ENCODE measurements around the gene MINDY2. TPM values are rescaled to one million over a fixed set of nuclear protein-coding genes. Genes with fewer than 3 reads are reported as not detected.

MINDY2 gene
- total RNA-seq, 1 donor from 2014 or later: 15.5 TPM

- Histone ChIP-seq H3K27ac (peak within 1 kb of the TSS; percentile 96), H3K36me3 (no peaks in the 10 kb centered on the region), H3K9me3 (no peaks in the 10 kb centered on the region), H3K4me3 (peak within 1 kb of the TSS; percentile 89 to 94), H3K4me1 (peaks cover 26% of the 10 kb centered on the region), H3K27me3 (no peaks in the 10 kb centered on the region)
- intact Hi-C loops (cut with DNase I): no loop called here
- TF ChIP-seq POLR2AphosphoS5 (IDR thresholded peaks at IDR 0.05; ENCODE audit: insufficient read depth in 1 of 2, low read depth in 1 of 2): peak; percentile 87 to 92
- TF ChIP-seq, protein P1, sequence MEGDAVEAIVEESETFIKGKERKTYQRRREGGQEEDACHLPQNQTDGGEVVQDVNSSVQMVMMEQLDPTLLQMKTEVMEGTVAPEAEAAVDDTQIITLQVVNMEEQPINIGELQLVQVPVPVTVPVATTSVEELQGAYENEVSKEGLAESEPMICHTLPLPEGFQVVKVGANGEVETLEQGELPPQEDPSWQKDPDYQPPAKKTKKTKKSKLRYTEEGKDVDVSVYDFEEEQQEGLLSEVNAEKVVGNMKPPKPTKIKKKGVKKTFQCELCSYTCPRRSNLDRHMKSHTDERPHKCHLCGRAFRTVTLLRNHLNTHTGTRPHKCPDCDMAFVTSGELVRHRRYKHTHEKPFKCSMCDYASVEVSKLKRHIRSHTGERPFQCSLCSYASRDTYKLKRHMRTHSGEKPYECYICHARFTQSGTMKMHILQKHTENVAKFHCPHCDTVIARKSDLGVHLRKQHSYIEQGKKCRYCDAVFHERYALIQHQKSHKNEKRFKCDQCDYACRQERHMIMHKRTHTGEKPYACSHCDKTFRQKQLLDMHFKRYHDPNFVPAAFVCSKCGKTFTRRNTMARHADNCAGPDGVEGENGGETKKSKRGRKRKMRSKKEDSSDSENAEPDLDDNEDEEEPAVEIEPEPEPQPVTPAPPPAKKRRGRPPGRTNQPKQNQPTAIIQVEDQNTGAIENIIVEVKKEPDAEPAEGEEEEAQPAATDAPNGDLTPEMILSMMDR (IDR thresholded peaks at IDR 0.05): no peak
- TF ChIP-seq POLR2A (IDR thresholded peaks at IDR 0.05): peak; percentile 66 to 90
- peak; percentile 99 to 100 for DNase-seq (ENCODE audit: extremely low spot score in 2 of 2)
Measured at GRCh38 chr15:58749532-58750337, 21.4 kb upstream of the MINDY2 start, which contains the start of gene ADAM10. Gene ADAM10 (minus strand): TSS chr15:58749707. CDS start chr15:58749534, 173 bp downstream.

DNA sequence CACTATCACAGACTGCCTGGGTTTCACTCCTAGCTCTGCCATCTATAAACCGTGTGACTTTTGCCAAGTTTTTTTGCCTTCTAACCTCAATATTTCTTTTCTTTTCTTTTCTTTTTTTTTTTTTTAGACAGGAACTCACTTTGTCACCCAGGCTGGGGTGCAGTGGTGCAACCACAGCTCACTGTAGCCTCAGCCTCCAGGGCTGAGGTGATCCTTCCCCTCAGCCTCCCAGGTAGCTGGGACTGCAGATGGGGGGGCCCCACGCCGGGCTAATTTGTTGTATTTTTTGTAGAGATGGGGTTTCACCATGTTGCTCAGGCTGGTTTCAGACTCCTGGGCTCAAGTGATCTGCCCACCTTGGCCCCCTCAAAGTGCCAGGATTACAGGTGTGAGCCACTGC is 18.4 kb upstream of the MINDY2 start:
- TF ChIP-seq POLR2A (IDR thresholded peaks at IDR 0.05) (no peak), POLR2AphosphoS5 (IDR thresholded peaks at IDR 0.05; ENCODE audit: insufficient read depth in 1 of 2, low read depth in 1 of 2) (no peak)
- TF ChIP-seq, protein P1 (IDR thresholded peaks at IDR 0.05): no peak
- DNase-seq (ENCODE audit: extremely low spot score in 2 of 2): no peak
- Histone ChIP-seq H3K4me1 (peaks cover 3% of the 10 kb centered on the region), H3K9me3 (no peaks in the 10 kb centered on the region), H3K27me3 (no peaks in the 10 kb centered on the region), H3K4me3 (no peak overlapping the region), H3K27ac (no peak overlapping the region), H3K36me3 (no peaks in the 10 kb centered on the region)
- intact Hi-C loops (cut with DNase I): no loop called here

- H3K9me3 ChIP-seq: no peaks in the 10 kb centered on the region
- H3K27ac ChIP-seq: no peak overlapping the region
- DNase-seq (ENCODE audit: extremely low spot score in 2 of 2): no peak
- intact Hi-C loops (cut with DNase I): no loop called here
- no peak overlapping the region for H3K4me3 ChIP-seq
- H3K36me3 ChIP-seq: no peaks in the 10 kb centered on the region
- TF ChIP-seq, protein P1 (IDR thresholded peaks at IDR 0.05): no peak
- peaks cover 6% of the 10 kb centered on the region for H3K4me1 ChIP-seq
- no peaks in the 10 kb centered on the region for H3K27me3 ChIP-seq
Measured at GRCh38 chr15:58755350-58755749, 15.8 kb upstream of the MINDY2 start.

- Histone ChIP-seq H3K36me3 (no peaks in the 10 kb centered on the region), H3K4me1 (peaks cover 6% of the 10 kb centered on the region), H3K27ac (no peak overlapping the region), H3K4me3 (no peak overlapping the region), H3K27me3 (no peaks in the 10 kb centered on the region), H3K9me3 (no peaks in the 10 kb centered on the region)
- intact Hi-C loops (cut with DNase I): no loop called here
- TF ChIP-seq POLR2A (IDR thresholded peaks at IDR 0.05) (no peak), POLR2AphosphoS5 (IDR thresholded peaks at IDR 0.05; ENCODE audit: insufficient read depth in 1 of 2, low read depth in 1 of 2) (no peak)
- TF ChIP-seq, protein P1 (IDR thresholded peaks at IDR 0.05): no peak
- no peak for DNase-seq (ENCODE audit: extremely low spot score in 2 of 2)
Measured at GRCh38 chr15:58755956-58756355, 15.1 kb upstream of the MINDY2 start.

DNA sequence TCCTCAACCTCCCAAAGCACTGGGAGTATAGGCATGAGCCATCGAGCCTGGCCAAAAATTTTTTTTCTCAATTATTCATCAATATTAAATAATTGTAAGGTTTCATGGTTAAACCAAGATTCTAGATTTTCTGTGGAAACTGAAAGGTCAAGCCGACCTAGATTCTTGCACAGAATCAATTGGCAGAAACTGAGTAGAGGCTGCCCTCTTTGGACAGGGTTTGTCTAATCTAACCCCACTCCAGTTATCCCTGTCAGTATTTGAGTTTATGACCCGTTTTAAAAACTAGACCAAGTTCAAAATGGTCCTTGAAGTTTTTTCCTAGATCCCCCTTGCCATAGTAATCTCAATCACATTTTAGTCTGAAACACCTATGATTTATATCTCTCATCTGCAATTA is 13.0 kb upstream of the MINDY2 start:
- H3K4me1 ChIP-seq: peaks cover 6% of the 10 kb centered on the region
- H3K27ac ChIP-seq: no peak overlapping the region
- TF ChIP-seq POLR2AphosphoS5 (IDR thresholded peaks at IDR 0.05; ENCODE audit: insufficient read depth in 1 of 2, low read depth in 1 of 2): no peak
- TF ChIP-seq, protein P1 (IDR thresholded peaks at IDR 0.05): peak in 1 of 3 experiments; percentile 39
- TF ChIP-seq POLR2A (IDR thresholded peaks at IDR 0.05): no peak
- H3K27me3 ChIP-seq: no peaks in the 10 kb centered on the region
- no peaks in the 10 kb centered on the region for H3K9me3 ChIP-seq
- no peak overlapping the region for H3K4me3 ChIP-seq
- H3K36me3 ChIP-seq: no peaks in the 10 kb centered on the region
- no peak for DNase-seq (ENCODE audit: extremely low spot score in 2 of 2)
- intact Hi-C loops (cut with DNase I): no loop called here
